GM21447 (cell line): ENCODE results near the gene HOXC12.

ENCODE experiments used
- ATAC-seq: cut with Tn5 transposase; IDR thresholded peaks from one replicate; pipeline ENCODE4 v1.9.1; 2021; ENCODE audit not compliant: unreplicated experiment

HOXC12 gene

GRCh38 chr12:54006559-54007220 lies 52.0 kb downstream of the HOXC12 start:
- ATAC-seq = no peak

GRCh38 chr12:54007538-54008259 lies 53.0 kb downstream of the HOXC12 start:
- no peak for ATAC-seq

DNA sequence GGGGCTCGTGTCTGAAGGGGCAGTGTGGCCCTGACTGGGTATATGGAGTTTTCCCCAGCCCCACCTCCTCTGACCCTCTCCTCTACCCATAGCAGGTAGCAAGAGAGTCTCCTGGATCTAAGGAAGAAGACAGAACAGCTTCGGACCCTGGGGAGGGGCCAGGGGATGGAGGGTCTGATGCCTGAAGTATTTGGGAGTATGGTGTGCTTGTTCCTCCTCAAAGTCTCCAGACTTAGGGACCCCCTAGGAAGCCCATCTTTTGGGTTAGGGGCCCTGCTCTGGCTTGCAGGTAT lies 53.5 kb downstream of the HOXC12 start:
- ATAC-seq = no peak
